Thymus (tissue), 11 donors: ENCODE data around the gene SH2D7. TPM values are rescaled to one million over a fixed set of nuclear protein-coding genes. Genes with fewer than 3 reads are reported as not detected.
A peak's percentile ranks its signal among the peaks of the same experiment; 100 is the strongest.

ENCODE experiments used
- DNase-seq, 9 donors: peaks; one replicate each; pipeline ENCODE4 v3.0.0-alpha.2; 2013; ENCODE audit warnings: low spot score in 9 of 9, low read depth in 6 of 9, missing footprints in 1 of 9
- H3K27ac ChIP-seq, 2 donors: one replicate each; pipeline ENCODE4 v1.5.1; 2013; ENCODE audit warnings: control low read depth in 1 of 2, low read depth in 1 of 2, low read length in 1 of 2, mild to moderate bottlenecking in 1 of 2, moderate library complexity in 1 of 2
- H3K27me3 ChIP-seq, 2 donors: one replicate each; pipeline ENCODE4 v1.5.1; 2013; ENCODE audit warnings: low read length in 1 of 2; ENCODE audit not compliant: control insufficient read depth in 2 of 2, insufficient read depth in 1 of 2
- H3K36me3 ChIP-seq, 2 donors: one replicate each; pipeline ENCODE4 v1.5.1; 2013; ENCODE audit warnings: low read length in 1 of 2, mild to moderate bottlenecking in 1 of 2, moderate library complexity in 1 of 2; ENCODE audit not compliant: control insufficient read depth in 2 of 2, insufficient read depth in 2 of 2
- H3K4me1 ChIP-seq, 2 donors: one replicate each; pipeline ENCODE4 v1.5.1; 2013; ENCODE audit warnings: low read length in 2 of 2; ENCODE audit not compliant: control insufficient read depth in 2 of 2, insufficient read depth in 2 of 2
- H3K4me3 ChIP-seq, 2 donors: one replicate each; pipeline ENCODE4 v1.5.1; 2013; ENCODE audit warnings: low read length in 2 of 2, control low read depth in 1 of 2, mild to moderate bottlenecking in 1 of 2
- H3K9me3 ChIP-seq, 2 donors: one replicate each; pipeline ENCODE4 v1.5.1; 2013; ENCODE audit warnings: low read length in 1 of 2, mild to moderate bottlenecking in 1 of 2; ENCODE audit not compliant: control insufficient read depth in 2 of 2, insufficient read depth in 1 of 2
- WGBS: extraction: QIAGEN DNeasy Blood & Tissue Kit; methylation state at CpG from one replicate; pipeline ENCODE4 v1.1.7; 2013; 5-methylcytosine and 5-hydroxymethylcytosine counted together
- polyA plus RNA-seq: library from polyadenylated mRNA; stranded (reverse); fragments of 200-250 nt; gene quantifications from one replicate; pipeline ENCODE4 v1.2.3, GENCODE V29; 2013
- total RNA-seq: library from RNA; stranded (reverse); fragments of 120-200 nt; gene quantifications from one replicate; pipeline ENCODE4 v1.2.4, GENCODE V29; 2013
- donor health status: healthy.

Gene SH2D7
- total and polyA plus RNA-seq, 2 donors = 0.05 TPM

GRCh38 chr15:78093242-78094020 is 1.1 kb downstream of the SH2D7 start:
- Histone ChIP-seq H3K4me3 (no peak overlapping the region), H3K27me3 (no peaks in the 10 kb centered on the region), H3K4me1 (peaks cover 0 to 21% of the 10 kb centered on the region in 2 donors), H3K9me3 (no peaks in the 10 kb centered on the region), H3K36me3 (peaks cover 0 to 2% of the 10 kb centered on the region in 2 donors), H3K27ac (no peak overlapping the region)
- no peak for DNase-seq
- 75% methylated on average over 5 of the region's 5 CpGs for WGBS

- H3K27ac ChIP-seq = no peak overlapping the region
- DNase-seq = no peak
- no peaks in the 10 kb centered on the region for H3K27me3 ChIP-seq
- no peak overlapping the region for H3K4me3 ChIP-seq
- peaks cover 3 to 9% of the 10 kb centered on the region in 2 donors for H3K36me3 ChIP-seq
- H3K9me3 ChIP-seq = no peaks in the 10 kb centered on the region
- peaks cover 0 to 17% of the 10 kb centered on the region in 2 donors for H3K4me1 ChIP-seq
- WGBS = 96% methylated on average over 9 of the region's 9 CpGs
Observed at GRCh38 chr15:78097667-78098066, 5.3 kb downstream of the SH2D7 start.

- Histone ChIP-seq H3K27ac (no peak overlapping the region), H3K27me3 (no peaks in the 10 kb centered on the region), H3K4me1 (peaks cover 0 to 17% of the 10 kb centered on the region in 2 donors), H3K4me3 (no peak overlapping the region), H3K36me3 (peaks cover 6 to 10% of the 10 kb centered on the region in 2 donors), H3K9me3 (no peaks in the 10 kb centered on the region)
- DNase-seq = no peak
- WGBS = 98% methylated on average over 11 of the region's 11 CpGs
Observed at GRCh38 chr15:78098131-78098755, 5.9 kb downstream of the SH2D7 start.

GRCh38 chr15:78100886-78101285 is 8.5 kb downstream of the SH2D7 start:
- Histone ChIP-seq H3K27me3 (no peaks in the 10 kb centered on the region), H3K27ac (no peak overlapping the region), H3K9me3 (no peaks in the 10 kb centered on the region), H3K4me3 (no peak overlapping the region), H3K36me3 (peaks cover 17 to 35% of the 10 kb centered on the region in 2 donors), H3K4me1 (peaks cover 0 to 19% of the 10 kb centered on the region in 2 donors)
- 96% methylated on average over 2 of the region's 2 CpGs for WGBS
- DNase-seq = no peak

GRCh38 chr15:78101423-78102105 is 9.2 kb downstream of the SH2D7 start:
- Histone ChIP-seq H3K27me3 (no peaks in the 10 kb centered on the region), H3K4me3 (no peak overlapping the region), H3K36me3 (peaks cover 23 to 42% of the 10 kb centered on the region in 2 donors), H3K4me1 (peaks cover 0 to 19% of the 10 kb centered on the region in 2 donors), H3K27ac (no peak overlapping the region), H3K9me3 (no peaks in the 10 kb centered on the region)
- no peak for DNase-seq
- 99% methylated on average over 5 of the region's 5 CpGs for whole genome bisulfite sequencing

GRCh38 chr15:78102211-78102610 is 9.8 kb downstream of the SH2D7 start:
- no peak overlapping the region for H3K27ac ChIP-seq
- WGBS = 100% methylated on average over 1 of the region's 1 CpG
- no peaks in the 10 kb centered on the region for H3K27me3 ChIP-seq
- H3K4me1 ChIP-seq = peaks cover 0 to 19% of the 10 kb centered on the region in 2 donors
- no peak for DNase-seq
- H3K4me3 ChIP-seq = no peak overlapping the region
- H3K9me3 ChIP-seq = no peaks in the 10 kb centered on the region
- peaks cover 26 to 45% of the 10 kb centered on the region in 2 donors for H3K36me3 ChIP-seq

- Histone ChIP-seq H3K9me3 (no peaks in the 10 kb centered on the region), H3K4me1 (peaks cover 0 to 19% of the 10 kb centered on the region in 2 donors), H3K27ac (no peak overlapping the region), H3K36me3 (peaks cover 31 to 45% of the 10 kb centered on the region in 2 donors), H3K27me3 (no peaks in the 10 kb centered on the region), H3K4me3 (no peak overlapping the region)
- no peak for DNase-seq
- 96% methylated on average over 6 of the region's 6 CpGs for WGBS
Observed at GRCh38 chr15:78102741-78103140, 10.4 kb downstream of the SH2D7 start.

- no peak overlapping the region for H3K4me3 ChIP-seq
- H3K9me3 ChIP-seq = no peaks in the 10 kb centered on the region
- peak in 5 of 9 donors; percentile 39 to 80 (median 51) for DNase-seq
- H3K36me3 ChIP-seq = peaks cover 32 to 45% of the 10 kb centered on the region in 2 donors
- peak overlapping the region in 1 of 2 donors; percentile 55 for H3K27ac ChIP-seq
- peaks cover 0 to 24% of the 10 kb centered on the region in 2 donors for H3K4me1 ChIP-seq
- 59% methylated on average over 12 of the region's 12 CpGs for whole genome bisulfite sequencing
- H3K27me3 ChIP-seq = no peaks in the 10 kb centered on the region
Observed at GRCh38 chr15:78103406-78104118, 11.2 kb downstream of the SH2D7 start.
